ENCODE measurements around the gene VAC14.

- TF ChIP-seq CTCF (IDR thresholded peaks at IDR 0.05; ENCODE audit: insufficient read depth, low read length): no peak
- TF ChIP-seq, protein P1, sequence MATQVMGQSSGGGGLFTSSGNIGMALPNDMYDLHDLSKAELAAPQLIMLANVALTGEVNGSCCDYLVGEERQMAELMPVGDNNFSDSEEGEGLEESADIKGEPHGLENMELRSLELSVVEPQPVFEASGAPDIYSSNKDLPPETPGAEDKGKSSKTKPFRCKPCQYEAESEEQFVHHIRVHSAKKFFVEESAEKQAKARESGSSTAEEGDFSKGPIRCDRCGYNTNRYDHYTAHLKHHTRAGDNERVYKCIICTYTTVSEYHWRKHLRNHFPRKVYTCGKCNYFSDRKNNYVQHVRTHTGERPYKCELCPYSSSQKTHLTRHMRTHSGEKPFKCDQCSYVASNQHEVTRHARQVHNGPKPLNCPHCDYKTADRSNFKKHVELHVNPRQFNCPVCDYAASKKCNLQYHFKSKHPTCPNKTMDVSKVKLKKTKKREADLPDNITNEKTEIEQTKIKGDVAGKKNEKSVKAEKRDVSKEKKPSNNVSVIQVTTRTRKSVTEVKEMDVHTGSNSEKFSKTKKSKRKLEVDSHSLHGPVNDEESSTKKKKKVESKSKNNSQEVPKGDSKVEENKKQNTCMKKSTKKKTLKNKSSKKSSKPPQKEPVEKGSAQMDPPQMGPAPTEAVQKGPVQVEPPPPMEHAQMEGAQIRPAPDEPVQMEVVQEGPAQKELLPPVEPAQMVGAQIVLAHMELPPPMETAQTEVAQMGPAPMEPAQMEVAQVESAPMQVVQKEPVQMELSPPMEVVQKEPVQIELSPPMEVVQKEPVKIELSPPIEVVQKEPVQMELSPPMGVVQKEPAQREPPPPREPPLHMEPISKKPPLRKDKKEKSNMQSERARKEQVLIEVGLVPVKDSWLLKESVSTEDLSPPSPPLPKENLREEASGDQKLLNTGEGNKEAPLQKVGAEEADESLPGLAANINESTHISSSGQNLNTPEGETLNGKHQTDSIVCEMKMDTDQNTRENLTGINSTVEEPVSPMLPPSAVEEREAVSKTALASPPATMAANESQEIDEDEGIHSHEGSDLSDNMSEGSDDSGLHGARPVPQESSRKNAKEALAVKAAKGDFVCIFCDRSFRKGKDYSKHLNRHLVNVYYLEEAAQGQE (IDR thresholded peaks at IDR 0.05; ENCODE audit: insufficient replicate concordance, low read depth): no peak
- no peak for TF ChIP-seq GABPA (IDR thresholded peaks at IDR 0.05; ENCODE audit: low read depth)
- TF ChIP-seq POLR2AphosphoS5 (IDR thresholded peaks at IDR 0.05; ENCODE audit: low read depth): no peak
These were observed 21.6 kb downstream of the VAC14 start for GRCh38 chr16:70779361-70779760.
